H9 (cell line): ENCODE results near the gene ZNFX1. TPM values are rescaled to one million over a fixed set of nuclear protein-coding genes. Genes with fewer than 3 reads are reported as not detected.

ENCODE experiments used
- DNase-seq: peaks from one replicate; pipeline ENCODE4 v3.0.0-alpha.2; 2017
- H2AFZ ChIP-seq: one replicate; pipeline ENCODE4 v1.6.1; 2013; ENCODE audit warnings: mild to moderate bottlenecking, low read length, control low read depth, moderate library complexity
- H2AK5ac ChIP-seq: 2 replicates; pipeline ENCODE4 v1.6.1; 2013; ENCODE audit warnings: low read length, control low read depth, mixed read lengths; ENCODE audit not compliant: insufficient read length
- H2BK120ac ChIP-seq: one replicate; pipeline ENCODE4 v1.6.1; 2013; ENCODE audit warnings: low read depth, mild to moderate bottlenecking, low read length, control low read depth, inconsistent platforms; ENCODE audit not compliant: poor library complexity, severe bottlenecking
- H2BK12ac ChIP-seq: 2 replicates; pipeline ENCODE4 v1.6.1; 2013; ENCODE audit warnings: low read length, control low read depth, mixed read lengths, low read depth; ENCODE audit not compliant: insufficient read length
- H2BK15ac ChIP-seq: 2 replicates; pipeline ENCODE4 v1.6.1; 2013; ENCODE audit warnings: low read depth, low read length, control low read depth
- H2BK20ac ChIP-seq: one replicate; pipeline ENCODE4 v1.6.1; 2013; ENCODE audit warnings: low read depth, mild to moderate bottlenecking, low read length, control low read depth, inconsistent platforms; ENCODE audit not compliant: poor library complexity, severe bottlenecking
- H2BK5ac ChIP-seq: 2 replicates; pipeline ENCODE4 v1.6.1; 2013; ENCODE audit warnings: low read length, control low read depth, mixed read lengths; ENCODE audit not compliant: insufficient read length
- H3K14ac ChIP-seq: 2 replicates; pipeline ENCODE4 v1.6.1; 2013; ENCODE audit warnings: low read length, control low read depth; ENCODE audit not compliant: insufficient read depth
- H3K18ac ChIP-seq: 2 replicates; pipeline ENCODE4 v1.6.1; 2013; ENCODE audit warnings: low read depth, mild to moderate bottlenecking, mixed read lengths, low read length, control low read depth; ENCODE audit not compliant: insufficient read length
- H3K23ac ChIP-seq: 2 replicates; pipeline ENCODE4 v1.6.1; 2013; ENCODE audit warnings: low read length, control low read depth, mixed read lengths, low read depth; ENCODE audit not compliant: insufficient read length
- H3K23me2 ChIP-seq: 2 replicates; pipeline ENCODE4 v1.6.1; 2013; ENCODE audit warnings: low read depth, mild to moderate bottlenecking, mixed read lengths, low read length, control low read depth; ENCODE audit not compliant: insufficient read length, poor library complexity, severe bottlenecking
- H3K27ac ChIP-seq: 2 replicates; pipeline ENCODE4 v1.5.1; 2013; ENCODE audit warnings: low read length, control low read depth, mixed read lengths, low read depth; ENCODE audit not compliant: insufficient read length
- H3K27me3 ChIP-seq: 2 replicates; pipeline ENCODE4 v1.6.1; 2013; ENCODE audit warnings: low read length, control low read depth, inconsistent platforms; ENCODE audit not compliant: insufficient read depth
- H3K4ac ChIP-seq: 2 replicates; pipeline ENCODE4 v1.6.1; 2013; ENCODE audit warnings: low read depth, mild to moderate bottlenecking, control low read depth, inconsistent platforms, low read length, moderate library complexity
- H3K4me1 ChIP-seq: 2 replicates; pipeline ENCODE4 v1.6.1; 2013; ENCODE audit warnings: low read length, control low read depth, inconsistent platforms; ENCODE audit not compliant: insufficient read depth
- H3K4me2 ChIP-seq: 2 replicates; pipeline ENCODE4 v1.6.1; 2013; ENCODE audit warnings: low read length, control low read depth, mixed read lengths; ENCODE audit not compliant: insufficient read length, insufficient read depth
- H3K56ac ChIP-seq: 2 replicates; pipeline ENCODE4 v1.6.1; 2013; ENCODE audit warnings: low read depth, mild to moderate bottlenecking, mixed read lengths, low read length, control low read depth; ENCODE audit not compliant: insufficient read length
- H3K79me1 ChIP-seq: 2 replicates; pipeline ENCODE4 v1.6.1; 2013; ENCODE audit warnings: low read depth, mild to moderate bottlenecking, moderate library complexity, low read length, control low read depth, inconsistent platforms; ENCODE audit not compliant: insufficient read depth, poor library complexity, severe bottlenecking
- H3K79me2 ChIP-seq: 2 replicates; pipeline ENCODE4 v1.6.1; 2013; ENCODE audit warnings: low read length, control low read depth, inconsistent platforms; ENCODE audit not compliant: insufficient read depth
- H3K9ac ChIP-seq: 2 replicates; pipeline ENCODE4 v1.6.1; 2013; ENCODE audit warnings: low read length, control low read depth, mixed read lengths; ENCODE audit not compliant: insufficient read length; ENCODE audit errors: extremely low read depth
- H3K9me3 ChIP-seq: one replicate; pipeline ENCODE4 v1.6.1; 2013; ENCODE audit warnings: low read depth, low read length, inconsistent platforms; ENCODE audit not compliant: control insufficient read depth
- H3T11ph ChIP-seq: one replicate; pipeline ENCODE4 v1.6.1; 2013; ENCODE audit warnings: mild to moderate bottlenecking, low read length, control low read depth, inconsistent platforms
- H4K20me1 ChIP-seq: one replicate; pipeline ENCODE4 v1.6.1; 2013; ENCODE audit not compliant: control insufficient read depth, insufficient read length, insufficient read depth
- H4K5ac ChIP-seq: 2 replicates; pipeline ENCODE4 v1.6.1; 2013; ENCODE audit warnings: low read depth, mild to moderate bottlenecking, mixed read lengths, low read length, control low read depth; ENCODE audit not compliant: insufficient read length
- H4K8ac ChIP-seq: replicated peaks from 2 replicates; pipeline ENCODE4 v1.6.1; 2013; ENCODE audit warnings: low read length, control low read depth, mixed read lengths, low read depth; ENCODE audit not compliant: insufficient read length
- H4K91ac ChIP-seq: 2 replicates; pipeline ENCODE4 v1.6.1; 2013; ENCODE audit warnings: low read depth, mild to moderate bottlenecking, moderate library complexity, mixed read lengths, low read length, control low read depth; ENCODE audit not compliant: insufficient read length
- H3K27ac Mint-ChIP-seq, 3 experiments: 2 replicates in 2 of 3; 3 replicates in 1 of 3; pipeline ENCODE4 v1.8.0; 2020 to 2021; ENCODE audit warnings: mixed read lengths in 3 of 3, mild to moderate bottlenecking in 1 of 3, moderate library complexity in 1 of 3
- H3K27me3 Mint-ChIP-seq: 2 replicates; pipeline ENCODE4 v1.8.0; 2021; ENCODE audit warnings: low read depth, mild to moderate bottlenecking, moderate library complexity, mixed read lengths
- H3K36me3 Mint-ChIP-seq, 3 experiments: 2 replicates in 2 of 3; 3 replicates in 1 of 3; pipeline ENCODE4 v1.8.0; 2020 to 2021; ENCODE audit warnings: low read depth in 3 of 3, mixed read lengths in 3 of 3; ENCODE audit not compliant: insufficient read depth in 1 of 3
- H3K4me1 Mint-ChIP-seq, 2 experiments: 2 replicates each; pipeline ENCODE4 v1.8.0; 2020; ENCODE audit warnings: mixed read lengths in 2 of 2
- H3K4me3 Mint-ChIP-seq, 2 experiments: 2 replicates in 1 of 2; 3 replicates in 1 of 2; pipeline ENCODE4 v1.8.0; 2020 to 2021; ENCODE audit warnings: mild to moderate bottlenecking in 2 of 2, mixed read lengths in 2 of 2, moderate library complexity in 1 of 2
- H3K9me3 Mint-ChIP-seq, 2 experiments: 2 replicates in 1 of 2; 3 replicates in 1 of 2; pipeline ENCODE4 v1.8.0; 2020; ENCODE audit warnings: mild to moderate bottlenecking in 2 of 2, mixed read lengths in 2 of 2, moderate library complexity in 1 of 2
- WGBS: extraction: QIAGEN DNeasy Blood & Tissue Kit; methylation state at CpG from one replicate; pipeline ENCODE4 v1.1.7; 2013; ENCODE audit warnings: missing lambda C conversion rate, low lambda C conversion rate, mixed read lengths; ENCODE audit not compliant: insufficient read length; ENCODE audit errors: extremely low coverage; 5-methylcytosine and 5-hydroxymethylcytosine counted together
- total RNA-seq: library from RNA; stranded (reverse); gene quantifications from 2 replicates; pipeline ENCODE4 v1.2.1, GENCODE V29; 2021
- TF ChIP-seq, protein P1 (sequence below): fragments of 200-600 bp; sonication (generic); conservative IDR thresholded peaks from 3 replicates; pipeline ENCODE4 v1.8.0; 2021; ENCODE audit warnings: antibody characterized with exemption, mild to moderate bottlenecking

Gene ZNFX1
- total RNA-seq, 1 experiment from 2014 or later: 13.3 TPM

GRCh38 chr20:49270177-49270576 is 7.7 kb downstream of the ZNFX1 start:
- Histone ChIP-seq H3K23ac (no peak overlapping the region), H3K79me2 (peaks cover 8% of the 10 kb centered on the region; the same call in 1 of the 2 replicates), H3K4me1 (no peaks in the 10 kb centered on the region), H3K18ac (no peak overlapping the region), H3K23me2 (no peaks in the 10 kb centered on the region), H3K4me2 (no peak overlapping the region), H4K8ac (no peak overlapping the region), H2BK12ac (no peak overlapping the region), H3K14ac (no peak overlapping the region), H2AK5ac (no peak overlapping the region), H3K4ac (no peak overlapping the region), H2BK120ac (no peak overlapping the region), H3K9me3 (no peaks in the 10 kb centered on the region), H2BK5ac (no peak overlapping the region), H3K27me3 (no peaks in the 10 kb centered on the region), H2BK20ac (no peak overlapping the region), H4K5ac (no peak overlapping the region), H3T11ph (no peak overlapping the region), H3K56ac (no peak overlapping the region), H3K9ac (no peak overlapping the region), H4K20me1 (no peaks in the 10 kb centered on the region), H2BK15ac (no peak overlapping the region), H4K91ac (no peak overlapping the region), H3K27ac (no peak overlapping the region), H2AFZ (no peak overlapping the region), H3K79me1 (peaks cover 6% of the 10 kb centered on the region)
- whole genome bisulfite sequencing: no CpG with 5 or more reads among the region's 7 CpGs
- H3K9me3 Mint-ChIP-seq: peaks cover 0 to 3% of the 10 kb centered on the region in 2 experiments; a peak in 1 of 5 replicates
- no peak for DNase-seq
- H3K4me3 Mint-ChIP-seq: no peak overlapping the region
- peaks cover 0 to 3% of the 10 kb centered on the region in 2 experiments; a peak in 1 of 4 replicates for H3K4me1 Mint-ChIP-seq
- peaks cover 41 to 65% (median 65%) of the 10 kb centered on the region in 3 experiments for H3K36me3 Mint-ChIP-seq
- TF ChIP-seq, protein P1, sequence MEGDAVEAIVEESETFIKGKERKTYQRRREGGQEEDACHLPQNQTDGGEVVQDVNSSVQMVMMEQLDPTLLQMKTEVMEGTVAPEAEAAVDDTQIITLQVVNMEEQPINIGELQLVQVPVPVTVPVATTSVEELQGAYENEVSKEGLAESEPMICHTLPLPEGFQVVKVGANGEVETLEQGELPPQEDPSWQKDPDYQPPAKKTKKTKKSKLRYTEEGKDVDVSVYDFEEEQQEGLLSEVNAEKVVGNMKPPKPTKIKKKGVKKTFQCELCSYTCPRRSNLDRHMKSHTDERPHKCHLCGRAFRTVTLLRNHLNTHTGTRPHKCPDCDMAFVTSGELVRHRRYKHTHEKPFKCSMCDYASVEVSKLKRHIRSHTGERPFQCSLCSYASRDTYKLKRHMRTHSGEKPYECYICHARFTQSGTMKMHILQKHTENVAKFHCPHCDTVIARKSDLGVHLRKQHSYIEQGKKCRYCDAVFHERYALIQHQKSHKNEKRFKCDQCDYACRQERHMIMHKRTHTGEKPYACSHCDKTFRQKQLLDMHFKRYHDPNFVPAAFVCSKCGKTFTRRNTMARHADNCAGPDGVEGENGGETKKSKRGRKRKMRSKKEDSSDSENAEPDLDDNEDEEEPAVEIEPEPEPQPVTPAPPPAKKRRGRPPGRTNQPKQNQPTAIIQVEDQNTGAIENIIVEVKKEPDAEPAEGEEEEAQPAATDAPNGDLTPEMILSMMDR: no peak
- H3K27me3 Mint-ChIP-seq: no peaks in the 10 kb centered on the region
- H3K27ac Mint-ChIP-seq: no peak overlapping the region
